Spleen (tissue), 7 donors: ENCODE data around the gene EEIG1.

Experiments used
- CTCF ChIP-seq, 11 experiments: fragments of 200-600 bp in 7 of 11; fragments of 450-650 bp in 4 of 11; sonication (generic) in 4 of 11; IDR thresholded peaks in 8 of 11; conservative IDR thresholded peaks in 3 of 11; 1 replicate in 7 of 11; 2 replicates in 4 of 11; pipeline versions ENCODE4 v1.4.0 to v1.8.0; 2016 to 2021; ENCODE audit warnings: antibody characterized with exemption in 11 of 11, inconsistent platforms in 4 of 11, mild to moderate bottlenecking in 1 of 11
- POLR2A ChIP-seq, 3 donors: fragments of 450-650 bp; IDR thresholded peaks; one replicate each; pipeline ENCODE4 v1.5.1; 2017; ENCODE audit warnings: antibody characterized with exemption in 3 of 3, mild to moderate bottlenecking in 1 of 3
- POLR2AphosphoS5 ChIP-seq, 3 donors: sonication (generic); formaldehyde crosslinking; IDR thresholded peaks; one replicate each; pipeline ENCODE4 v1.5.1; 2017; ENCODE audit warnings: antibody characterized with exemption in 3 of 3
- donor health status: DM: no; HTN: no; CAD: no; lungs with moderate emphysema.
- donor health status: DM: no; HTN: no; CAD: no.
- donor health status: DM: no; HTN: no; CAD: no.

GRCh38 chr9:127991757-127992274 is 11.0 kb upstream of the EEIG1 start:
- TF ChIP-seq CTCF (IDR thresholded peaks at IDR 0.05 in 8 of 11, conservative IDR thresholded peaks at IDR 0.05 in 3 of 11), result no peak
- no peak for TF ChIP-seq POLR2A (IDR thresholded peaks at IDR 0.05)
- TF ChIP-seq POLR2AphosphoS5 (IDR thresholded peaks at IDR 0.05), result no peak
